Measurements from ENCODE around the gene GALNT2. TPM values are rescaled to one million over a fixed set of nuclear protein-coding genes. Genes with fewer than 3 reads are reported as not detected.

Gene GALNT2
- total RNA-seq, 1 experiment from 2014 or later, result 152 TPM

GRCh38 chr1:230176871-230177411, 109.9 kb downstream of the GALNT2 start:
- in situ Hi-C loops (cut with HindIII; ENCODE audit: low pct_unique_long_range_greater_than_20kb, low sequenced_read_pairs) (no loop called here), intact Hi-C loops (cut with micrococcal nuclease; ENCODE audit: unreplicated experiment) (no loop called here)
- Histone ChIP-seq H3K4me1 (ENCODE audit: control insufficient read depth, insufficient read depth, low read length) (no peaks in the 10 kb centered on the region), H3K4me3 (ENCODE audit: low read depth in 2 of 2, low read length in 2 of 2) (no peak overlapping the region), H3K36me3 (ENCODE audit: control insufficient read depth, insufficient read depth, low read length) (no peaks in the 10 kb centered on the region), H3K9me3 (ENCODE audit: control insufficient read depth, insufficient read depth, low read depth, low read length) (no peaks in the 10 kb centered on the region), H3K27me3 (ENCODE audit: control insufficient read depth, insufficient read depth, low read length) (no peaks in the 10 kb centered on the region), H3K27ac (ENCODE audit: low read length) (no peak overlapping the region)
- no peak for TF ChIP-seq POLR2AphosphoS5 (IDR thresholded peaks at IDR 0.05; ENCODE audit: low read depth, low read length)
- no peak for TF ChIP-seq TCF7L2 (IDR thresholded peaks at IDR 0.05; ENCODE audit: low read depth, low read length)
- no peak for TF ChIP-seq REST (IDR thresholded peaks at IDR 0.05; ENCODE audit: insufficient read depth in 1 of 2, low read depth in 2 of 2, low read length in 1 of 2)
- no peak for TF ChIP-seq SIN3A (IDR thresholded peaks at IDR 0.05; ENCODE audit: borderline replicate concordance, insufficient read depth, low read depth, low read length)
- no peak for TF ChIP-seq CTCF (IDR thresholded peaks at IDR 0.05)
- POLR2A ChIA-PET, result no interaction called here
- ATAC-seq, result no peak
- CTCF ChIA-PET, result no interaction called here
- BruUV-seq (replicated peaks), result no TSS peak
- no peak for DNase-seq (ENCODE audit: low read depth, low spot score)

- H3K27ac ChIP-seq (ENCODE audit: low read length), result no peak overlapping the region
- H3K27me3 ChIP-seq (ENCODE audit: control insufficient read depth, insufficient read depth, low read length), result no peaks in the 10 kb centered on the region
- in situ Hi-C loops (cut with HindIII; ENCODE audit: low pct_unique_long_range_greater_than_20kb, low sequenced_read_pairs), result no loop called here
- DNase-seq (ENCODE audit: low read depth, low spot score) (no peak), ATAC-seq (no peak)
- POLR2A ChIA-PET, result no interaction called here
- no peaks in the 10 kb centered on the region for H3K9me3 ChIP-seq (ENCODE audit: control insufficient read depth, insufficient read depth, low read depth, low read length)
- intact Hi-C loops (cut with micrococcal nuclease; ENCODE audit: unreplicated experiment), result no loop called here
- CTCF ChIA-PET, result no interaction called here
- H3K4me1 ChIP-seq (ENCODE audit: control insufficient read depth, insufficient read depth, low read length), result no peaks in the 10 kb centered on the region
- H3K4me3 ChIP-seq (ENCODE audit: low read depth in 2 of 2, low read length in 2 of 2), result no peak overlapping the region
- TF ChIP-seq SIN3A (IDR thresholded peaks at IDR 0.05; ENCODE audit: borderline replicate concordance, insufficient read depth, low read depth, low read length), result no peak
- no peaks in the 10 kb centered on the region for H3K36me3 ChIP-seq (ENCODE audit: control insufficient read depth, insufficient read depth, low read length)
- BruUV-seq (replicated peaks), result no TSS peak
Observed at GRCh38 chr1:230179249-230179648, 112.2 kb downstream of the GALNT2 start.

GRCh38 chr1:230185076-230186001, 118.3 kb downstream of the GALNT2 start:
- no TSS peak for BruUV-seq (replicated peaks)
- Histone ChIP-seq H3K4me3 (ENCODE audit: low read depth in 2 of 2, low read length in 2 of 2) (peak overlapping the region in 1 of 2 experiments; percentile 21; a peak in 2 of 4 replicates), H3K4me1 (ENCODE audit: control insufficient read depth, insufficient read depth, low read length) (peaks cover 22% of the 10 kb centered on the region), H3K27ac (ENCODE audit: low read length) (peak overlapping the region; percentile 81), H3K36me3 (ENCODE audit: control insufficient read depth, insufficient read depth, low read length) (no peaks in the 10 kb centered on the region), H3K27me3 (ENCODE audit: control insufficient read depth, insufficient read depth, low read length) (no peaks in the 10 kb centered on the region), H3K9me3 (ENCODE audit: control insufficient read depth, insufficient read depth, low read depth, low read length) (no peaks in the 10 kb centered on the region)
- no peak for DNase-seq (ENCODE audit: low read depth, low spot score)
- TF ChIP-seq POLR2AphosphoS5 (IDR thresholded peaks at IDR 0.05; ENCODE audit: low read depth, low read length) (no peak), TCF7L2 (IDR thresholded peaks at IDR 0.05; ENCODE audit: low read depth, low read length) (no peak), REST (IDR thresholded peaks at IDR 0.05; ENCODE audit: insufficient read depth in 1 of 2, low read depth in 2 of 2, low read length in 1 of 2) (no peak)
- ATAC-seq, result peak; percentile 68
- in situ Hi-C loops (cut with HindIII; ENCODE audit: low pct_unique_long_range_greater_than_20kb, low sequenced_read_pairs), result no loop called here
- ChIA-PET POLR2A (no interaction called here), CTCF (interaction anchor here (0.7 kb wide), 1 partner anchor 74 kb away, joined by 3 read pairs; no protein-coding TSS in a partner anchor)
- intact Hi-C loops (cut with micrococcal nuclease; ENCODE audit: unreplicated experiment), result no loop called here
